Osteoblast (primary cell): ENCODE data around the gene RGS12. TPM values are rescaled to one million over a fixed set of nuclear protein-coding genes. Genes with fewer than 3 reads are reported as not detected.
A peak's percentile ranks its signal among the peaks of the same experiment; 100 is the strongest.

Experiments
- DNase-seq: peaks from one replicate; pipeline ENCODE4 v3.0.0; 2011; ENCODE audit warnings: low spot score, mixed read lengths; ENCODE audit not compliant: insufficient read length; ENCODE audit errors: missing footprints
- H2AFZ ChIP-seq: 2 replicates; pipeline ENCODE4 v1.6.0; 2011; ENCODE audit warnings: mild to moderate bottlenecking, low read length
- H3K27ac ChIP-seq: 2 replicates; pipeline ENCODE4 v1.5.1; 2011; ENCODE audit warnings: mild to moderate bottlenecking, low read depth, low read length, moderate library complexity
- H3K27me3 ChIP-seq: 2 replicates; pipeline ENCODE4 v1.6.0; 2012; ENCODE audit warnings: mild to moderate bottlenecking, control low read depth, inconsistent platforms, low read length, moderate library complexity; ENCODE audit not compliant: insufficient read depth
- H3K36me3 ChIP-seq: 2 replicates; pipeline ENCODE4 v1.5.1; 2011; ENCODE audit warnings: mild to moderate bottlenecking, low read length, control low read depth, moderate library complexity; ENCODE audit not compliant: insufficient read depth
- H3K4me1 ChIP-seq: 2 replicates; pipeline ENCODE4 v1.5.1; 2011; ENCODE audit warnings: mild to moderate bottlenecking, low read length, control low read depth, moderate library complexity; ENCODE audit not compliant: insufficient read depth
- H3K4me2 ChIP-seq: 2 replicates; pipeline ENCODE4 v1.6.0; 2011; ENCODE audit warnings: mild to moderate bottlenecking, low read length; ENCODE audit not compliant: insufficient read depth
- H3K4me3 ChIP-seq: fragments of 200-600 bp; sonication (generic); 3 replicates; pipeline ENCODE4 v1.5.1; 2012; ENCODE audit warnings: mild to moderate bottlenecking, low read length, inconsistent platforms; ENCODE audit not compliant: insufficient read depth
- H3K79me2 ChIP-seq: 2 replicates; pipeline ENCODE4 v1.6.0; 2012; ENCODE audit warnings: mild to moderate bottlenecking, low read length, control low read depth, inconsistent platforms; ENCODE audit not compliant: insufficient read depth
- H3K9me3 ChIP-seq: 2 replicates; pipeline ENCODE4 v1.5.1; 2011; ENCODE audit warnings: low read depth, low read length, control low read depth
- H4K20me1 ChIP-seq: 2 replicates; pipeline ENCODE4 v1.6.0; 2012; ENCODE audit warnings: mild to moderate bottlenecking, low read length, control low read depth; ENCODE audit not compliant: insufficient read depth
- total RNA-seq: library from RNA; depleted of rRNA; stranded (reverse); fragments of >200 nt; gene quantifications from 2 replicates; pipeline ENCODE4 v1.2.3, GENCODE V29; 2012
- TF ChIP-seq, protein P1 (sequence below): IDR thresholded peaks from 2 replicates; pipeline ENCODE4 v1.5.1; 2011; ENCODE audit warnings: mild to moderate bottlenecking, low read depth, low read length, moderate library complexity; ENCODE audit errors: extremely low read depth

Gene RGS12
- total RNA-seq, 1 donor: 61.2 TPM

DNA sequence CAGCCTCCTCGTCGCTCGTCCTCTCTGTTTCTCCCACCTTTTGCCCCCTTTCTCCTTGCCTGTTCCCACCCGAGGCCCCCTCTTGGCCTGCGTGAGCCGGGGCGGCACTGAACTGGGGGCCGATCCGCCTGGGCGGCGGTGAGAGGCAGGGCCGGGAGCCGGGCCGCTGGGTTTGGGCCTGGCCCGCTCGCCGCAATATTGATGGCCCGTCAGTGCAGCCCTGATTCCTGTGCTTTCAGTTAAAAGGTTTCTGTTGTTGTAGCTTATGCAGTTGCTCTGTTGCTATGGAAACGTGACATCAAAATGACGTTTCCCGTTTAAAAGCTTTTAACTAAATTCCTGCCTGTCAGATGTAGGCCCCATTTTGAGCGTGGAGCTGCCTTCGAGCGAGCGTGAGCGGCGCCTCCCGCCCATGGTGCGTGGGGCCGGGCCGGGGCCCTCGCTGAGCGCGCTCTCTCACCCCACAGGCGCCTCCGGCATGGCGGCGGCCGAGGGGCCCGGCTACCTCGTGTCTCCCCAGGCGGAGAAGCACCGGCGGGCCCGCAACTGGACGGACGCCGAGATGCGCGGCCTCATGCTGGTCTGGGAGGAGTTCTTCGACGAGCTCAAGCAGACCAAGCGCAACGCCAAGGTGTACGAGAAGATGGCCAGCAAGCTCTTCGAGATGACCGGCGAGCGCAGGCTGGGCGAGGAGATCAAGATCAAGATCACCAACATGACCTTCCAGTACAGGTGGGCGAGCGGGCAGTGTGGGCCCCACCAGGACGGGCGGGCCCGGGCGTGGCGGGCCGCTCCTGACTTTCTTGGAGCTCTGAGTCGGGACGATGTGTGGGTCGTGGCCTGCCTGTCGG is 43.8 kb upstream of the RGS12 start, which contains the start of gene MSANTD1:
TSS of gene MSANTD1 (plus strand) at position 349 of the 851 bp plus-strand sequence. CDS start at position 413, 64 bp downstream.
- H3K4me1 ChIP-seq: no peaks in the 10 kb centered on the region
- no peaks in the 10 kb centered on the region for H3K9me3 ChIP-seq
- H3K4me3 ChIP-seq: no peak within 1 kb of the TSS
- H4K20me1 ChIP-seq: no peaks in the 10 kb centered on the region
- DNase-seq: peak; percentile 95
- H3K79me2 ChIP-seq: no peaks in the 10 kb centered on the region
- TF ChIP-seq, protein P1, sequence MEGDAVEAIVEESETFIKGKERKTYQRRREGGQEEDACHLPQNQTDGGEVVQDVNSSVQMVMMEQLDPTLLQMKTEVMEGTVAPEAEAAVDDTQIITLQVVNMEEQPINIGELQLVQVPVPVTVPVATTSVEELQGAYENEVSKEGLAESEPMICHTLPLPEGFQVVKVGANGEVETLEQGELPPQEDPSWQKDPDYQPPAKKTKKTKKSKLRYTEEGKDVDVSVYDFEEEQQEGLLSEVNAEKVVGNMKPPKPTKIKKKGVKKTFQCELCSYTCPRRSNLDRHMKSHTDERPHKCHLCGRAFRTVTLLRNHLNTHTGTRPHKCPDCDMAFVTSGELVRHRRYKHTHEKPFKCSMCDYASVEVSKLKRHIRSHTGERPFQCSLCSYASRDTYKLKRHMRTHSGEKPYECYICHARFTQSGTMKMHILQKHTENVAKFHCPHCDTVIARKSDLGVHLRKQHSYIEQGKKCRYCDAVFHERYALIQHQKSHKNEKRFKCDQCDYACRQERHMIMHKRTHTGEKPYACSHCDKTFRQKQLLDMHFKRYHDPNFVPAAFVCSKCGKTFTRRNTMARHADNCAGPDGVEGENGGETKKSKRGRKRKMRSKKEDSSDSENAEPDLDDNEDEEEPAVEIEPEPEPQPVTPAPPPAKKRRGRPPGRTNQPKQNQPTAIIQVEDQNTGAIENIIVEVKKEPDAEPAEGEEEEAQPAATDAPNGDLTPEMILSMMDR: no peak
- H3K4me2 ChIP-seq: no peak within 1 kb of the TSS
- no peak within 1 kb of the TSS for H2AFZ ChIP-seq
- H3K27ac ChIP-seq: no peak within 1 kb of the TSS
- no peaks in the 10 kb centered on the region for H3K36me3 ChIP-seq
- H3K27me3 ChIP-seq: no peaks in the 10 kb centered on the region

- no peak overlapping the region for H2AFZ ChIP-seq
- no peaks in the 10 kb centered on the region for H3K36me3 ChIP-seq
- no peak overlapping the region for H3K4me2 ChIP-seq
- no peak overlapping the region for H3K4me3 ChIP-seq
- no peak for DNase-seq
- no peaks in the 10 kb centered on the region for H3K9me3 ChIP-seq
- H4K20me1 ChIP-seq: no peaks in the 10 kb centered on the region
- no peaks in the 10 kb centered on the region for H3K27me3 ChIP-seq
- H3K4me1 ChIP-seq: no peaks in the 10 kb centered on the region
- H3K27ac ChIP-seq: no peak overlapping the region
- H3K79me2 ChIP-seq: no peaks in the 10 kb centered on the region
- TF ChIP-seq, protein P1: no peak
These were observed 42.9 kb upstream of the RGS12 start for GRCh38 chr4:3249711-3250437.

DNA sequence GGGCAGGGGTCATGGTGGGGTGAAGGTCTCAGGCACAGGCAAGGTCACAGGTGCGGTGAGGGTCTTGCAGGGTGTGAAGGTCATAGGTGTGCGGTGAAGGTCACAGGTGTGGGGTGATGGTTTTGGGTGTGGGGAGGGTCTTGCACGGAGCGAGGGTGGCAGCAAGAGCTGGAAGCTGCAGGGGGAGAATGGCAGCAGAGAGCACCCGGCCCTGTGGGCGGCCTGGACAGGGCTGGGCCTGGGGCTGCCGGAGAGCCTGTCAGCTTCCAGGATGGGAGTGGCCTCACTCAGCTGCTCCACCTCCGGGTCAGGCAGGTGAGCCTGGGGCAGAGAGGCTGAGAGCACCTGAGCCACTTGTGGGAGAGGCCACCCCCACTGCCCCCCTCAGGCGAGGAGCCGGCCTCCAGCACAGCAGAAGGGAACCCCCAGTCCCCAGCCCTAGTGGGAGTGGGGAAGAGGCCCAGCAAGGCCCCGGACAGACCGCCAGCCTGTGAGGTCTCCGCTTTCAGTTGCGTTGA is 42.3 kb upstream of the RGS12 start:
- Histone ChIP-seq H3K36me3 (no peaks in the 10 kb centered on the region), H3K9me3 (no peaks in the 10 kb centered on the region), H3K4me2 (no peak overlapping the region), H3K79me2 (no peaks in the 10 kb centered on the region), H3K4me3 (no peak overlapping the region), H2AFZ (no peak overlapping the region), H3K27me3 (no peaks in the 10 kb centered on the region), H3K4me1 (no peaks in the 10 kb centered on the region), H3K27ac (no peak overlapping the region), H4K20me1 (no peaks in the 10 kb centered on the region)
- DNase-seq: no peak
- TF ChIP-seq, protein P1: no peak
